HUES6 (cell line): ENCODE data around the gene OSTN.
"Not testable (repeated sequence)": the region's sequence is repeated elsewhere in the genome, so short reads cannot be mapped to it uniquely, and the experiment has no call there.

Experiments used
- H3K27ac ChIP-seq: 2 replicates; pipeline ENCODE4 v1.7.0; 2013; ENCODE audit warnings: low read depth, mild to moderate bottlenecking, low read length, inconsistent platforms
- H3K27me3 ChIP-seq: 2 replicates; pipeline ENCODE4 v1.6.1; 2013; ENCODE audit warnings: low read length; ENCODE audit not compliant: control insufficient read depth, insufficient read depth
- H3K36me3 ChIP-seq: 2 replicates; pipeline ENCODE4 v1.6.1; 2013; ENCODE audit warnings: low read length; ENCODE audit not compliant: control insufficient read depth, insufficient read depth
- H3K4me1 ChIP-seq: 2 replicates; pipeline ENCODE4 v1.6.1; 2013; ENCODE audit warnings: low read length; ENCODE audit not compliant: control insufficient read depth, insufficient read depth
- H3K4me3 ChIP-seq: 2 replicates; pipeline ENCODE4 v1.5.1; 2013; ENCODE audit warnings: low read depth, low read length
- H3K9ac ChIP-seq: one replicate; pipeline ENCODE4 v1.6.1; 2013; ENCODE audit warnings: mild to moderate bottlenecking, low read length
- H3K9me3 ChIP-seq: 2 replicates; pipeline ENCODE4 v1.6.1; 2013; ENCODE audit warnings: low read depth, low read length; ENCODE audit not compliant: control insufficient read depth, insufficient read depth

The OSTN gene

GRCh38 chr3:191185382-191185781 is 13.7 kb upstream of the OSTN start:
- H3K9ac ChIP-seq, H3K4me3 ChIP-seq, H3K27me3 ChIP-seq, H3K9me3 ChIP-seq, H3K27ac ChIP-seq, H3K4me1 ChIP-seq, H3K36me3 ChIP-seq: not testable (repeated sequence)

DNA sequence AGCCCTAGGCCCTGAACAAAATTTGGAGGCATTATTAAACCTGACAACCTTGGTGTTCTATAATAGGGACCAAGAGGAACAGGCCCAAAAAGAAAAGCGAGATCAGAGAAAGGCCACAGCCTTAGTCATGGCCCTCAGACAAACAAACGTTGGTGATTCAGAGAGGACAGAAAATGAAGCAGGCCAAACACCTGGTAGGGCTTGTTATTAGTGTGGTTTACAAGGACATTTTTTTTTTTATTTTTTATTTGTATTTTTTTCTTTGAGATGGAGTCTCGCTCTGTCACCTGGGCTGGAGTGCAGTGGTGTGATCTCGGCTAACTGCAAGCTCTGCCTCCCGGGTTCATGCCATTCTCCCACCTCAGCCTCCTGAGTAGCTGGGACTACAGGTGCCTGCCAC is 10.8 kb upstream of the OSTN start:
- H3K9me3 ChIP-seq, H3K27ac ChIP-seq, H3K27me3 ChIP-seq, H3K4me1 ChIP-seq, H3K9ac ChIP-seq, H3K4me3 ChIP-seq, H3K36me3 ChIP-seq: not testable (repeated sequence)

DNA sequence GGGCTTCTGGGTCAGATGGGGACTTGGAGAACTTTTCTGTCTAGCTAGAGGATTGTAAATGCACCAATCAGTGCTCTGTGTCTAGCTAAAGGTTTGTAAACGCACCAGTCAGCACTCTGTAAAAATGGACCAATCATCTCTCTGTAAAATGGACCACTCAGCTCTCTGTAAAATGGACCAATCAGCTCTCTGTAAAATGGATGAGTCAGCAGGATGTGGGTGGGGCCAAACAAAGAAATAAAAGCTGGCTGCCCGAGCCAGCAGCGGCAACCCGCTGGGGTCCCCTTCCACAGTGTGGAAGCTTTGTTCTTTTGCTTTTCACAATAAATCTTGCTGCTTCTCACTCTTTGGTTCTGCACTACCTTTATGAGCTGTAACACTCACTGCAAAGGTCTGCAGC is 6.8 kb upstream of the OSTN start:
- H3K9me3 ChIP-seq, H3K4me1 ChIP-seq, H3K36me3 ChIP-seq, H3K27me3 ChIP-seq, H3K9ac ChIP-seq, H3K4me3 ChIP-seq, H3K27ac ChIP-seq: not testable (repeated sequence)

DNA sequence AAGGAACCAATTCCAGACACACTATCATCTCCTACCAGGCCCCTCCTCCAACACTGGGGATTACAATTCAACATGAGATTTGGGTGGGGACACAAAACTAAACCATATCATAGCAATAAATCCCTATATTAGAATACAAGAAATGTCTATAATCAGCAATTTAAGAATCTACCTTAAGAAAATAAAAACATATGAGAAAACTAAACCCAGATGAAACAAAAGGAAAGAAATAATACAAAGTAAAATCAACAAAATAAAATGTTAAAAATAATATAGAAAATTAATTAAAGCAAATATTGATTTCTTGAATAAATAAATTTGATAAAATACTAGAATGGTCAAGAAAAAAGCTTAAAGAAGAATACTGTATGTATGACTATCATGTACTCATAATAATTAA is 6.1 kb upstream of the OSTN start:
- Histone ChIP-seq H3K9me3 (peaks cover 4% of the 10 kb centered on the region; the same call in 1 of the 2 replicates), H3K4me3 (no peak overlapping the region)

GRCh38 chr3:191197761-191198306 is 1.2 kb upstream of the OSTN start:
- Histone ChIP-seq H3K27me3 (no peaks in the 10 kb centered on the region), H3K36me3 (no peaks in the 10 kb centered on the region), H3K4me1 (no peaks in the 10 kb centered on the region), H3K9ac (no peak overlapping the region), H3K9me3 (no peaks in the 10 kb centered on the region), H3K4me3 (no peak overlapping the region), H3K27ac (no peak overlapping the region)

More for the DNA sequence above, 6.1 kb upstream of the OSTN start:
- Histone ChIP-seq H3K27me3 (no peaks in the 10 kb centered on the region), H3K27ac (no peak overlapping the region), H3K36me3 (no peaks in the 10 kb centered on the region), H3K9ac (no peak overlapping the region), H3K4me1 (no peaks in the 10 kb centered on the region)

GRCh38 chr3:191198480-191198879 is 561 bp upstream of the OSTN start:
- H3K36me3 ChIP-seq = no peaks in the 10 kb centered on the region
- H3K27me3 ChIP-seq = no peaks in the 10 kb centered on the region
- no peak overlapping the region for H3K27ac ChIP-seq
- H3K9ac ChIP-seq = no peak overlapping the region
- no peaks in the 10 kb centered on the region for H3K4me1 ChIP-seq
- no peak overlapping the region for H3K4me3 ChIP-seq
- H3K9me3 ChIP-seq = no peaks in the 10 kb centered on the region

DNA sequence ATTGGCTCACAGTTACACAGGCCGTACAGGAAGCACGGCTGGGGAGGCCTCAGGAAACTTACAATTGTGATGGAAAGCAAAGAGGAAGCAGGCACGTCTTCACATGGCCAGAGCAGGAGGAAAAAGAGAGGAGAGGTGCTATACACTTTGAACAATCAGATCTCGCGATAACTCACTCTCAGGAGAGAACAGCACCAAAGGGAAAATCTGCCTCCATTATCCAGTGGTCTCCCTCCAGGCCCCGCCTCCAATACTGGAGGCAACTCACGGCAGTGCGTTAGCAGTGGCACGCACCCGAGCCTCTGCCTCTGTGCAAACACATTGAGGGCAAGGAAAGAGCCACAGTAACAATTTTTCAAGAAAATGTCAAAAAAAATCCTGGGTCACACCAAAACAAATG is 11.0 kb downstream of the OSTN start:
- Histone ChIP-seq H3K27me3 (no peaks in the 10 kb centered on the region), H3K9ac (no peak overlapping the region), H3K4me1 (no peaks in the 10 kb centered on the region), H3K9me3 (peaks cover 5% of the 10 kb centered on the region; the same call in 1 of the 2 replicates), H3K27ac (no peak overlapping the region), H3K4me3 (no peak overlapping the region), H3K36me3 (no peaks in the 10 kb centered on the region)

GRCh38 chr3:191216510-191216909 is 17.5 kb downstream of the OSTN start:
- Histone ChIP-seq H3K4me1 (no peaks in the 10 kb centered on the region), H3K9me3 (peaks cover 25% of the 10 kb centered on the region), H3K4me3 (no peak overlapping the region), H3K27ac (no peak overlapping the region), H3K27me3 (no peaks in the 10 kb centered on the region), H3K36me3 (no peaks in the 10 kb centered on the region), H3K9ac (no peak overlapping the region)

DNA sequence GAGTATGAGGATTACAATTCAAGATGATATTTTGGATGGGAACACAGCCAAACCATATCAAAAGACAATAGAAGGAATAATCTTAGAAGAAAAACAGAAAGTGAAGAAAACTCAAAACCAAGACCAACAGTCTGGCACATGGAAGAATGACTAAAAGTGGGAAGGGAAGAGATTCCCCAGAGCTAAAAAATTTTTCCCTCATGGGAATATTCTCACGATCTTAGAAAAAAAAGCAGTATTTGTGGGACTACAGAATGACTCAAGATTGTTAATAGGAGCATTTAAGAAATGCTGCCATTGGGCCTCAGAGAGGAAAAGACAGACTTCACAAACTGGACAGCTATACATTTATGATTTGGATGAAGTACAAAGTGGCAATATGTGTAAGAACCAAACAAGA is 18.3 kb downstream of the OSTN start:
- H3K4me3 ChIP-seq = no peak overlapping the region
- no peak overlapping the region for H3K9ac ChIP-seq
- H3K27me3 ChIP-seq = no peaks in the 10 kb centered on the region
- H3K36me3 ChIP-seq = no peaks in the 10 kb centered on the region
- peaks cover 25% of the 10 kb centered on the region for H3K9me3 ChIP-seq
- H3K4me1 ChIP-seq = no peaks in the 10 kb centered on the region
- no peak overlapping the region for H3K27ac ChIP-seq

DNA sequence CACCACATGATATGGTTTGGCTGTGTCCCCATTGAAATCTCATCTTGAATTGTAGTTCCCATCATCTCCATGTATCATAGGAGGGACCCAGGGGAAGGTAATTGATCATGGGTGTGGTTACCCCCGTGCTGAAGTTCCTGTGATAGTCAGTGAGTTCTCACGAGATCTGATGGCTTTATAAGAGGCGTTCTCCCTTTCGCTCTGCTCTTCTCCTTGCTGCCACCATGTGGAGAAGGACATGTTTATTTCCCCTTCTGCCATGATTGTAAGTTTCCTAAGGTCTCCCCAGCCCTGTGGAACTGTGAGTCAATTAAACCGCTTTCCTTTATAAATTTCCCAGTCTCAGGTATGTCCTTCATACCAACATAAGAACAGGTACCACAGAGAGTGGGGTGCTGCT is 21.9 kb downstream of the OSTN start:
- H3K4me3 ChIP-seq = no peak overlapping the region
- no peaks in the 10 kb centered on the region for H3K36me3 ChIP-seq
- no peaks in the 10 kb centered on the region for H3K27me3 ChIP-seq
- H3K9ac ChIP-seq = no peak overlapping the region
- peaks cover 13% of the 10 kb centered on the region for H3K9me3 ChIP-seq
- no peak overlapping the region for H3K27ac ChIP-seq
- no peaks in the 10 kb centered on the region for H3K4me1 ChIP-seq

GRCh38 chr3:191221638-191222037 is 22.6 kb downstream of the OSTN start:
- H3K27ac ChIP-seq = no peak overlapping the region
- H3K4me3 ChIP-seq = no peak overlapping the region
- H3K36me3 ChIP-seq = no peaks in the 10 kb centered on the region
- H3K9me3 ChIP-seq = peaks cover 6% of the 10 kb centered on the region; the same call in 1 of the 2 replicates
- H3K4me1 ChIP-seq = no peaks in the 10 kb centered on the region
- H3K27me3 ChIP-seq = no peaks in the 10 kb centered on the region
- H3K9ac ChIP-seq = no peak overlapping the region

DNA sequence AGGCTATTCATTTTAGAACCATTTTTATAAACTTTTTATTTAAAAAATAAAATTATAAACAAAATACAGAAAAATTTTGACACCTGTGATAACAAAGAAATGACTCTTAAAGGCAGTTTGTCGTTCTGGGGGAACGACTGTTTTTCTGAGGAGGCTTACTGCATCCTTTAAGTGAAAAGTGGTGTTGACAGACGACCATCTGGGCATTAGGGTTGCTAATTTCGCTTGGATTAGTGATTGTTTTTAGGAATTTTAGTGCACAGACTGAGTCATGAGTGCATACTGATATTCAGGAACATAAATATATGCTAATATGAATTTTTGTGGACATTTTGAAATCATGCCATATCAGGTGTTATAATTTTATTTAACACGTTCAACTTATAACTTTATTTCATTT is 28.5 kb downstream of the OSTN start:
- H3K9me3 ChIP-seq = no peaks in the 10 kb centered on the region
- no peak overlapping the region for H3K27ac ChIP-seq
- no peak overlapping the region for H3K4me3 ChIP-seq
- H3K36me3 ChIP-seq = no peaks in the 10 kb centered on the region
- H3K27me3 ChIP-seq = no peaks in the 10 kb centered on the region
- no peaks in the 10 kb centered on the region for H3K4me1 ChIP-seq
- H3K9ac ChIP-seq = no peak overlapping the region
